HepG2 (cell line): ENCODE results near the gene RPF1. TPM values are rescaled to one million over a fixed set of nuclear protein-coding genes. Genes with fewer than 3 reads are reported as not detected.

Experiments
- AHR ChIP-seq: IDR thresholded peaks from 2 replicates; pipeline ENCODE4 v1.6.1; 2018; ENCODE audit warnings: missing genetic modification reagents, missing compliant biosample characterization
- BRD4 ChIP-seq: sonication (generic); formaldehyde crosslinking; IDR thresholded peaks from 2 replicates; pipeline ENCODE4 v1.4.0; 2020; ENCODE audit warnings: missing genetic modification reagents
- CTCF ChIP-seq: sonication (generic); formaldehyde crosslinking; IDR thresholded peaks from 2 replicates; pipeline ENCODE4 v1.5.0; 2020; ENCODE audit warnings: mild to moderate bottlenecking, missing genetic modification reagents, moderate library complexity
- DNMT1 ChIP-seq: sonication (generic); formaldehyde crosslinking; IDR thresholded peaks from 2 replicates; pipeline ENCODE4 v1.5.1; 2020; ENCODE audit warnings: mild to moderate bottlenecking, missing genetic modification reagents
- ESRRA ChIP-seq: sonication (generic); formaldehyde crosslinking; IDR thresholded peaks from 2 replicates; pipeline ENCODE4 v1.5.1; 2020; ENCODE audit warnings: mild to moderate bottlenecking, low read depth, missing genetic modification reagents
- FOXA1 ChIP-seq, 2 experiments: fragments of 450-650 bp in 1 of 2; sonication (generic) in 1 of 2; formaldehyde crosslinking in 1 of 2; IDR thresholded peaks; 2 replicates each; pipeline versions ENCODE4 v1.4.0 to v1.6.1; 2016 to 2020; ENCODE audit warnings: missing genetic modification reagents in 1 of 2
- HMG20B ChIP-seq: conservative IDR thresholded peaks from 2 replicates; pipeline ENCODE4 v1.6.1; 2016; ENCODE audit warnings: missing genetic modification reagents, missing compliant biosample characterization
- MBD4 ChIP-seq: IDR thresholded peaks from 2 replicates; pipeline ENCODE4 v1.6.1; 2012; ENCODE audit warnings: low read length, inconsistent platforms, borderline replicate concordance
- MTA1 ChIP-seq: sonication (generic); formaldehyde crosslinking; IDR thresholded peaks from 2 replicates; pipeline ENCODE4 v1.4.0; 2020; ENCODE audit warnings: missing genetic modification reagents, mild to moderate bottlenecking, borderline replicate concordance
- MZF1 ChIP-seq: sonication (generic); formaldehyde crosslinking; IDR thresholded peaks from 2 replicates; pipeline ENCODE4 v1.8.1; 2023; ENCODE audit warnings: mild to moderate bottlenecking, missing genetic modification reagents, borderline replicate concordance
- NBN ChIP-seq: fragments of 450-650 bp; conservative IDR thresholded peaks from 2 replicates; pipeline ENCODE4 v1.6.1; 2017
- NR1H2 ChIP-seq: sonication (generic); formaldehyde crosslinking; IDR thresholded peaks from 2 replicates; pipeline ENCODE4 v1.8.1; 2022; ENCODE audit warnings: low read depth, missing genetic modification reagents, borderline replicate concordance
- NR2C2 ChIP-seq: sonication (generic); formaldehyde crosslinking; IDR thresholded peaks from 2 replicates; pipeline ENCODE4 v1.4.0; 2020; ENCODE audit warnings: missing genetic modification reagents, mild to moderate bottlenecking, moderate library complexity, borderline replicate concordance
- PHB2 ChIP-seq: fragments of 450-650 bp; IDR thresholded peaks from 2 replicates; pipeline ENCODE4 v1.6.1; 2018; ENCODE audit not compliant: partially characterized antibody
- PRMT3 ChIP-seq: sonication (generic); formaldehyde crosslinking; IDR thresholded peaks from 2 replicates; pipeline ENCODE4 v1.8.1; 2022; ENCODE audit warnings: low read depth, mild to moderate bottlenecking, moderate library complexity, missing genetic modification reagents, borderline replicate concordance
- RBM22 ChIP-seq: fragments of 200-400 bp; formaldehyde crosslinking; optimal IDR thresholded peaks from 2 replicates; pipeline ENCODE3; 2017; ENCODE audit warnings: mild to moderate bottlenecking, low read length, moderate library complexity
- SCMH1 ChIP-seq: sonication (generic); formaldehyde crosslinking; IDR thresholded peaks from 2 replicates; pipeline ENCODE4 v1.9.0; 2021; ENCODE audit warnings: missing genetic modification reagents, mild to moderate bottlenecking, borderline replicate concordance
- SP5 ChIP-seq: IDR thresholded peaks from 2 replicates; pipeline ENCODE4 v1.6.1; 2016; ENCODE audit warnings: low read depth, borderline replicate concordance
- TEAD3 ChIP-seq: optimal IDR thresholded peaks from 2 replicates; pipeline ENCODE3; 2016; ENCODE audit warnings: borderline replicate concordance
- ZBTB49 ChIP-seq: sonication (generic); formaldehyde crosslinking; IDR thresholded peaks from 2 replicates; pipeline ENCODE4 v1.4.0; 2020; ENCODE audit warnings: missing genetic modification reagents, borderline replicate concordance
- ZFX ChIP-seq: sonication (generic); formaldehyde crosslinking; IDR thresholded peaks from 2 replicates; pipeline ENCODE4 v1.4.0; 2020; ENCODE audit warnings: mild to moderate bottlenecking, low read depth, missing genetic modification reagents, moderate library complexity
- ZNF317 ChIP-seq: sonication (generic); formaldehyde crosslinking; IDR thresholded peaks from 2 replicates; pipeline ENCODE4 v1.5.0; 2020; ENCODE audit warnings: mild to moderate bottlenecking, missing genetic modification reagents
- ZNF747 ChIP-seq: sonication (generic); formaldehyde crosslinking; IDR thresholded peaks from 2 replicates; pipeline ENCODE4 v1.8.1; 2023; ENCODE audit warnings: missing genetic modification reagents, mild to moderate bottlenecking, borderline replicate concordance
- polyA plus RNA-seq, 8 experiments: library from polyadenylated mRNA; depleted of rRNA in 3 of 8; stranded (reverse) in 7 of 8; unstranded in 1 of 8; fragments of >200 nt; fragmentation: Illumina TruSeq in 4 of 8; extraction: Trizol in 4 of 8; gene quantifications; 2 replicates each; pipeline versions ENCODE4 v1.2.1 to v1.2.3, GENCODE V29; 2011 to 2016; ENCODE audit warnings: low read depth in 4 of 8, missing spikeins in 1 of 8, mixed read lengths in 1 of 8; ENCODE audit not compliant: insufficient read depth in 1 of 8
- total RNA-seq, 5 experiments: library from RNA; depleted of rRNA; stranded (reverse); fragments of >200 nt; fragmentation: Illumina TruSeq; extraction: Trizol; gene quantifications; 2 replicates each; pipeline ENCODE4 v1.2.3, GENCODE V29; 2016; ENCODE audit warnings: low read depth in 1 of 5
- TF ChIP-seq, protein P1 (sequence below): sonication (generic); formaldehyde crosslinking; IDR thresholded peaks from 2 replicates; pipeline ENCODE4 v1.4.0; 2020; ENCODE audit warnings: mild to moderate bottlenecking, missing genetic modification reagents

RPF1 gene
- total and polyA plus RNA-seq, 2 of the 13 experiments (the other 11 are each of a cell fraction or from before 2014, with no cell fraction given), result 23.0 to 39.0 TPM

GRCh38 chr1:84506002-84506728 is 27.1 kb downstream of the RPF1 start, which contains the start of the genes GNG5 and SPATA1 (continued):
- TF ChIP-seq CTCF (CRISPR knock-in tag) (no peak), MTA1 (no peak; the same call in 1 of the 2 replicates), ESRRA (0 out of 2 replicates have a peak, but pooled peaks have one; percentile 9), BRD4 (CRISPR knock-in tag) (no peak), ZFX (CRISPR knock-in tag) (peak; percentile 78), NR1H2 (CRISPR knock-in tag) (no peak), ZNF317 (CRISPR knock-in tag) (peak; percentile 68), TEAD3 (peak; percentile 6), PHB2 (no peak), FOXA1 (IDR thresholded peaks at IDR 0.05) (no peak), FOXA1 (CRISPR knock-in tag; IDR thresholded peaks at IDR 0.05) (no peak), ZBTB49 (no peak), DNMT1 (CRISPR knock-in tag) (no peak), NR2C2 (CRISPR knock-in tag) (peak; percentile 59; the same call in 1 of the 2 replicates), HMG20B (CRISPR knock-in tag) (no peak; the same call in 1 of the 2 replicates), MBD4 (no peak), RBM22 (no peak), NBN (no peak), AHR (CRISPR knock-in tag) (no peak), ZNF747 (CRISPR knock-in tag) (no peak), SCMH1 (CRISPR knock-in tag) (no peak), PRMT3 (CRISPR knock-in tag) (peak; percentile 81; the same call in 1 of the 2 replicates), MZF1 (CRISPR knock-in tag) (no peak), SP5 (CRISPR knock-in tag) (peak; percentile 97)
- TF ChIP-seq, protein P1, sequence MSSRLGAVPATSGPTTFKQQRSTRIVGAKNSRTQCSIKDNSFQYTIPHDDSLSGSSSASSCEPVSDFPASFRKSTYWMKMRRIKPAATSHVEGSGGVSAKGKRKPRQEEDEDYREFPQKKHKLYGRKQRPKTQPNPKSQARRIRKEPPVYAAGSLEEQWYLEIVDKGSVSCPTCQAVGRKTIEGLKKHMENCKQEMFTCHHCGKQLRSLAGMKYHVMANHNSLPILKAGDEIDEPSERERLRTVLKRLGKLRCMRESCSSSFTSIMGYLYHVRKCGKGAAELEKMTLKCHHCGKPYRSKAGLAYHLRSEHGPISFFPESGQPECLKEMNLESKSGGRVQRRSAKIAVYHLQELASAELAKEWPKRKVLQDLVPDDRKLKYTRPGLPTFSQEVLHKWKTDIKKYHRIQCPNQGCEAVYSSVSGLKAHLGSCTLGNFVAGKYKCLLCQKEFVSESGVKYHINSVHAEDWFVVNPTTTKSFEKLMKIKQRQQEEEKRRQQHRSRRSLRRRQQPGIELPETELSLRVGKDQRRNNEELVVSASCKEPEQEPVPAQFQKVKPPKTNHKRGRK (CRISPR knock-in tag), result no peak
